ENCODE results near the gene UPK3A. TPM values are rescaled to one million over a fixed set of nuclear protein-coding genes. Genes with fewer than 3 reads are reported as not detected.

Gene UPK3A
- polyA plus RNA-seq, 1 of the 3 experiments (the other 2 are of a cell fraction) = not detected

GRCh38 chr22:45291061-45291930, 6.5 kb downstream of the UPK3A start (continued):
- TF ChIP-seq TEAD4 (IDR thresholded peaks at IDR 0.05; ENCODE audit: borderline replicate concordance, insufficient read depth) (no peak), NFIC (IDR thresholded peaks at IDR 0.05; ENCODE audit: borderline replicate concordance) (no peak), TAF1 (IDR thresholded peaks at IDR 0.05; ENCODE audit: borderline replicate concordance, low read depth, low read length) (no peak), ELF1 (IDR thresholded peaks at IDR 0.05) (no peak), FOXM1 (IDR thresholded peaks at IDR 0.05; ENCODE audit: low read depth) (no peak), SMC3 (IDR thresholded peaks at IDR 0.05; ENCODE audit: low read depth, low read length) (no peak), EP300 (IDR thresholded peaks at IDR 0.05; ENCODE audit: borderline replicate concordance in 1 of 2, low read depth in 1 of 2, low read length in 1 of 2) (no peak)

- no peaks in the 10 kb centered on the region for H3F3A ChIP-seq (replicated peaks; ENCODE audit: insufficient read depth)
- 80% methylated on average over 4 of the region's 9 CpGs for WGBS (ENCODE audit: low lambda C conversion rate)
- H3K4me1 ChIP-seq (ENCODE audit: control insufficient read depth in 1 of 2, insufficient read depth in 2 of 2, low read depth in 1 of 2, low read length in 1 of 2) = no peaks in the 10 kb centered on the region
- H3K27me3 ChIP-seq (ENCODE audit: insufficient read depth) = no peaks in the 10 kb centered on the region
- no peak overlapping the region for H3K4me2 ChIP-seq
- TF ChIP-seq REST (IDR thresholded peaks at IDR 0.05; ENCODE audit: low read depth, low read length) = no peak
- no peak for TF ChIP-seq TEAD4 (IDR thresholded peaks at IDR 0.05; ENCODE audit: borderline replicate concordance, insufficient read depth)
- TF ChIP-seq MAX (IDR thresholded peaks at IDR 0.05; ENCODE audit: low read depth) = no peak
- no peak for TF ChIP-seq TCF12 (IDR thresholded peaks at IDR 0.05)
- no peak for TF ChIP-seq USF1 (IDR thresholded peaks at IDR 0.05; ENCODE audit: borderline replicate concordance, low read depth)
- no peak for TF ChIP-seq EZH2phosphoT487 (IDR thresholded peaks at IDR 0.05; ENCODE audit: borderline replicate concordance, low read depth)
- no peak for TF ChIP-seq MXI1 (IDR thresholded peaks at IDR 0.05; ENCODE audit: low read depth, low read length)
- TF ChIP-seq MEF2A (IDR thresholded peaks at IDR 0.05; ENCODE audit: borderline replicate concordance, low read depth) = no peak
- no peaks in the 10 kb centered on the region for H3K79me2 ChIP-seq (ENCODE audit: insufficient read depth)
- H4K20me1 ChIP-seq (ENCODE audit: insufficient read depth) = no peaks in the 10 kb centered on the region
- no peak overlapping the region for H3K4me3 ChIP-seq (ENCODE audit: low read depth in 2 of 2, low read length in 1 of 2)
- H2AFZ ChIP-seq (ENCODE audit: low read depth) = no peak overlapping the region
- ChIA-PET POLR2A (no interaction called here), CTCF (no interaction called here)
- H3K27ac ChIP-seq (ENCODE audit: low read depth in 2 of 2, low read length in 1 of 2) = no peak overlapping the region
- DNase-seq = no peak
- no peak overlapping the region for H3K9ac ChIP-seq
- H3K9me3 ChIP-seq = no peaks in the 10 kb centered on the region
- no peaks in the 10 kb centered on the region for H3K9me2 ChIP-seq
- H3K36me3 ChIP-seq (replicated peaks in 1 of 2; ENCODE audit: control insufficient read depth in 1 of 2, insufficient read depth in 2 of 2, low read length in 1 of 2) = no peaks in the 10 kb centered on the region
These were observed 7.2 kb downstream of the UPK3A start for GRCh38 chr22:45291931-45292290.

Measured in SK-N-SH (cell line).